H1 (cell line): ENCODE measurements around the gene HS2ST1. TPM values are rescaled to one million over a fixed set of nuclear protein-coding genes. Genes with fewer than 3 reads are reported as not detected.

ENCODE experiments used
- polyA plus RNA-seq, 7 experiments: library from polyadenylated mRNA; depleted of rRNA in 3 of 7; stranded (reverse) in 5 of 7; unstranded in 2 of 7; fragments of >200 nt in 5 of 7; fragments of 200-250 nt in 2 of 7; gene quantifications; 1 replicate in 5 of 7; 2 replicates in 1 of 7; 4 replicates in 1 of 7; pipeline versions ENCODE4 v1.2.1 to v1.2.3, GENCODE V29; 2011 to 2013; ENCODE audit warnings: missing spikeins in 2 of 7, mixed read lengths in 2 of 7
- total RNA-seq: library from RNA; stranded (reverse); fragmentation: NEBNext Ultra II Directional; extraction: Animal tissue kit (Norgen Biotek cat#: 25700); gene quantifications from 2 replicates; pipeline ENCODE4 v1.2.1, GENCODE V29; 2021
- TF ChIP-seq, protein P1 (sequence below): IDR thresholded peaks from 2 replicates; pipeline ENCODE4 v1.6.1; 2012; ENCODE audit warnings: inconsistent platforms

The HS2ST1 gene
- total and polyA plus RNA-seq, 2 of the 8 experiments (the other 6 are each of a cell fraction or from before 2014, with no cell fraction given) = 5.2 to 28.3 TPM

DNA sequence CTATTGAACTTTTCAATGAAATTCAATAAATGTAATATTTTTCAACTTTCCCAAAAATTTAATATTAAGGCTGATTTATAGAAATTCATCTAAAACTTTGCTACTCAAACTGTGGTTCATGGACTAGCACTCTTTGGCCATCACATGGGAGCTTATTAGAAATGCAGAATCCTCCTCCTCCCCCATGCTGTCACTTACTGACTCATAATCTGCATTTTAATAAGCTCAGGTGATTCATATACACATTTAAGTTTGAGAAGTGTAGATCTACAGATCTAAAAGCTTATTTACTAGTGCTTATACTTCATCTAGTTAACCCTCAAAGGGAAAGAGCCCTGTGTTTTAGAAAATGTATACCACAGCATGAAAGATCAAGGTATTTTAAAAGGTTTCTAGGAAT, 84.3 kb downstream of the HS2ST1 start (continued):
- TF ChIP-seq, protein P1, sequence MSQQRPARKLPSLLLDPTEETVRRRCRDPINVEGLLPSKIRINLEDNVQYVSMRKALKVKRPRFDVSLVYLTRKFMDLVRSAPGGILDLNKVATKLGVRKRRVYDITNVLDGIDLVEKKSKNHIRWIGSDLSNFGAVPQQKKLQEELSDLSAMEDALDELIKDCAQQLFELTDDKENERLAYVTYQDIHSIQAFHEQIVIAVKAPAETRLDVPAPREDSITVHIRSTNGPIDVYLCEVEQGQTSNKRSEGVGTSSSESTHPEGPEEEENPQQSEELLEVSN = no peak
